Brain pericyte (primary cell): Measurements from ENCODE around the gene PDE4DIP.
"Not testable (repeated sequence)": the region's sequence is repeated elsewhere in the genome, so short reads cannot be mapped to it uniquely, and the experiment has no call there.

Source experiments
- DNase-seq: peaks from one replicate; pipeline ENCODE4 v3.0.0-alpha.2; 2012; ENCODE audit warnings: low read depth, low spot score

Gene PDE4DIP

GRCh38 chr1:148975453-148975852, 131.2 kb downstream of the PDE4DIP start:
- not testable (repeated sequence) for DNase-seq

- not testable (repeated sequence) for DNase-seq
These were observed 131.8 kb downstream of the PDE4DIP start for GRCh38 chr1:148975866-148976537.

- DNase-seq, result not testable (repeated sequence)
These were observed 133.6 kb downstream of the PDE4DIP start for GRCh38 chr1:148977785-148978184.

- DNase-seq, result not testable (repeated sequence)
These were observed 145.2 kb downstream of the PDE4DIP start for GRCh38 chr1:148989378-148989777.

GRCh38 chr1:148990233-148990788, 146.1 kb downstream of the PDE4DIP start:
- not testable (repeated sequence) for DNase-seq

- DNase-seq, result not testable (repeated sequence)
These were observed 147.6 kb downstream of the PDE4DIP start for GRCh38 chr1:148991818-148992217.

- DNase-seq, result not testable (repeated sequence)
These were observed 148.1 kb downstream of the PDE4DIP start for GRCh38 chr1:148992364-148992763.

GRCh38 chr1:148996449-148997224, 152.4 kb downstream of the PDE4DIP start:
- not testable (repeated sequence) for DNase-seq

GRCh38 chr1:148997405-148997804, 153.2 kb downstream of the PDE4DIP start:
- not testable (repeated sequence) for DNase-seq

GRCh38 chr1:149002664-149003063, 158.4 kb downstream of the PDE4DIP start:
- not testable (repeated sequence) for DNase-seq

GRCh38 chr1:149008326-149008725, 164.1 kb downstream of the PDE4DIP start:
- DNase-seq, result not testable (repeated sequence)

GRCh38 chr1:149008769-149009168, 164.5 kb downstream of the PDE4DIP start:
- DNase-seq, result not testable (repeated sequence)

- not testable (repeated sequence) for DNase-seq
These were observed 165.5 kb downstream of the PDE4DIP start for GRCh38 chr1:149009761-149010160.

- DNase-seq, result not testable (repeated sequence)
These were observed 168.4 kb downstream of the PDE4DIP start for GRCh38 chr1:149012599-149012998.

GRCh38 chr1:149013513-149013912, 169.3 kb downstream of the PDE4DIP start:
- not testable (repeated sequence) for DNase-seq

GRCh38 chr1:149015522-149015921, 171.3 kb downstream of the PDE4DIP start:
- not testable (repeated sequence) for DNase-seq

GRCh38 chr1:149016626-149017025, 172.4 kb downstream of the PDE4DIP start:
- not testable (repeated sequence) for DNase-seq

- DNase-seq, result not testable (repeated sequence)
These were observed 174.3 kb downstream of the PDE4DIP start for GRCh38 chr1:149018577-149018976.

- not testable (repeated sequence) for DNase-seq
These were observed 180.1 kb downstream of the PDE4DIP start for GRCh38 chr1:149024327-149024726.

GRCh38 chr1:149033916-149034315, 189.7 kb downstream of the PDE4DIP start:
- not testable (repeated sequence) for DNase-seq

GRCh38 chr1:149043056-149043455, 198.8 kb downstream of the PDE4DIP start:
- DNase-seq, result not testable (repeated sequence)

- not testable (repeated sequence) for DNase-seq
These were observed 220.4 kb downstream of the PDE4DIP start for GRCh38 chr1:149064611-149065010.
